ENCODE data around the gene ARFIP2.
"Not testable (repeated sequence)": the region's sequence is repeated elsewhere in the genome, so short reads cannot be mapped to it uniquely, and the experiment has no call there.

The ARFIP2 gene

DNA sequence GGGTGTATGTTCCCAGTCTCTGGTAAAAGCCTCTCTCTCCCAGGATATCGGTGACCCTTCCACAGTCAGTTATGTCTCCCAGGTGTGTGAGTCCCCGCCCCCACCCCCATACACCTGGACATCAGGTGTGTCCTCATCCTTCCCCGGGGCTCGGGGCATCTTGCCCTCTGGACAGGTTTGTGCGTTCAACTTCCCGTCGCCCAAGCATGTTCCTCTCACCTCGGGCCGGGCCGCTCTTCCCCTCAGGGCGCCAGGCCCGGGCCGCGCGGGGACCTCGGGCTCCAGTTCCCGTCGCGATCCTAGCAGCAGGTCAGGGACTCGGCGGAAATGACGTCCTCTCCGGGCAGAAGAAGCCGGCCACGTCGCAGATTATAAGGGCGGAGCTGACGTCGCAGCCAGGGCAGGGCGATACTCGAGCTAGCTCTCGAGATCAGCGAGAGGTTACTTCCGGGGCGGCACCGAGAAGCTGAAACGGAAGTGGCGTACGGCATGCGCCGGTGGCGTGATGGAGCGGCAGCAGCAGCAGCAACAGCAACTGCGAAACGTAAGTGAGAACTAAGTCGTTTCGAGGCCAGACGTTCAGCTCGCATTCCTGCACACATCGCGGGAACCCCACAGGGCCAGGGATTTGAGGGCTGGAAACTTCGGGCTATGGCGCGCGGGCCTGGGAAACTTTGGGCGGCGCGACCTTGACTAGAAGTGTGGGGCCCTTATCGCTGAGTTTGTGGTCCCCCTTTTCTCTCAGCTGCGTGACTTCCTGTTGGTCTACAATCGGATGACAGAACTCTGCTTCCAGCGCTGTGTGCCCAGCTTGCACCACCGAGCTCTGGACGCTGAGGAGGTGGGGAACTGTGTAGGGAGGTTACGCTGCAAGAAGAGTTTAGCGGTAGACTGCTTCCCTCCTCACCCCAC lies at the start of gene ARFIP2, which contains the start of gene TIMM10B:
ARFIP2 (minus strand) TSS at position 320 of the 912 bp plus-strand sequence. CDS start 910 bp downstream, outside the sequence.
TIMM10B (plus strand) TSS at position 490 of the 912 bp plus-strand sequence; CDS start at position 506, 16 bp downstream.
- DNase-seq (ENCODE audit: low spot score): peak; percentile 98

DNA sequence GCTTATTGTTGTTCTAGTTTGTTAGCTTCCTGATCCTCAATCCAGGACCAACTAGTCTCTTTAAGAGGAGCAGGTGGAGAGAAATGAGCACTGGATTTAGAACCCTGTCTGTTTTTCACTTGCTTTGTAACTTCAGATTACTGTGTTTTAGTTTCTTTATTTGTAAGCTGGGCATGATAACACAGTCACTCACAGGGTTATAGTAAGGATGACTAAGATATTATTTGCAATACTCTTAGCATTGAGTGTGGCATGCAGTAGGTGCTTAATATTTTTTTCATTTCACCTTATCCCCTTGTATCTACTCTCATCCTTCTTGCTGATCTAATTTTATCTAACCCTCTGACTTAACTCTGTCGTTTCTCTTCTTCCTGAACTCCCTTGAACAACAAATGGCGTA lies 49.7 kb upstream of the ARFIP2 start:
- DNase-seq (ENCODE audit: low spot score): no peak

DNA sequence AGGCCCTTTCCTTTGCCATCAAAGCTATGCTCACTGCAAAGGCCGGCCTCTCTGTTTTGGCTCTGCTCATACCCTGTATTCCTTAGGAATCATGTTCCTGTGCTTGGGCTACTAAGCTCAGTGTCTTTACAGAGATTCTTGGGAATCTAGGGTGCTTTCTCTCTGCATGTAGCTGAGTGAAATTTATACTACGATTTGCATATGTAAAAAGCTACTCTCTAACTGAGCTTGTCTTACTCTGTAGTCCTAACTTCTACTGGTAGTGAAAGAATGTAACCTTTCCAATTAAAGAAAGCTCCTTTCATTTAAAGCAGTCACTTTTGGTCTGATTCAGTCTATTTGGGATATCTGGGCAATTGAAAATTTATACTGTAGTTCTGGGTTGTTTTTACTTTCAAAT lies 48.1 kb upstream of the ARFIP2 start:
- no peak for DNase-seq (ENCODE audit: low spot score)

GRCh38 chr11:6526411-6527135 lies 45.4 kb upstream of the ARFIP2 start:
- DNase-seq (ENCODE audit: low spot score): no peak

- DNase-seq (ENCODE audit: low spot score): no peak
Observed at GRCh38 chr11:6523253-6523652, 42.1 kb upstream of the ARFIP2 start.

DNA sequence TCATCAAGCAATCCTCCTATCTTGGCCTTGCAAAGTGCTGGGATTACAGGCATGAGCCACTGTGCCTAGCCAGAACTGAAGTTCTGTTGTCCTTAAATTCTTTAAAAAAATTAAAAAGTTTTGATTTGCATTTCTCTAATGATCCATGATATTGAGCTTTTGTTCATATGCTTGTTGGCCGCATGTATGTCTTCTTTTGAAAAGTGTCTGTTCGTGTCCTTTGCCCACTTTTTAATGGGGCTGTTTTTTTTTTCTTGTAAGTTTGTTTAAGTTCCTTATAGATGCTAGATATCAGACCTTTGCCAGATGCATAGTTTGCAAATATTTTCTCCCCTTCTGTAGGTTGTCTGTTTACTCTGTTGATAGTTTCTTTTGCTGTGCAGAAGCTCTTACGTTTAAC lies 40.8 kb upstream of the ARFIP2 start:
- DNase-seq (ENCODE audit: low spot score): not testable (repeated sequence)

DNA sequence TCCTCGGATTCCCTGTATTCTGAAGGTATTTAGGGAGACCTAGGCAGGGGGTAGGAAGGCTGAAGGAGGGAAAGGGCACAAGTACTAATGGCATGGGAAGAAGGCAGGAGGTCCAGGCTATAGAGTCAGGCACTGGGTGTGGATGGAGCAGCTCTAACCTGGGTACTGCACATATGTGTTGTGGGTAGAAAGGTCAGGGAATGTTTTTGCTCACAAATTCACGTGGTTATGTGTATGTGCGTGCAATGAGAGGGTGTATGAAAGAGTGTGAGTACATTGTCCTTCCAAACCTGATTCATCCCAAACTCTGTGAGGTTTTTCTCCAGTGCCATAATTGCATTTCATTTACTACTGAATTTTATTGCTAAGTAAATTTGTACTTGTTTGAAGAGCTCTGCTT lies 39.1 kb upstream of the ARFIP2 start:
- no peak for DNase-seq (ENCODE audit: low spot score)

DNA sequence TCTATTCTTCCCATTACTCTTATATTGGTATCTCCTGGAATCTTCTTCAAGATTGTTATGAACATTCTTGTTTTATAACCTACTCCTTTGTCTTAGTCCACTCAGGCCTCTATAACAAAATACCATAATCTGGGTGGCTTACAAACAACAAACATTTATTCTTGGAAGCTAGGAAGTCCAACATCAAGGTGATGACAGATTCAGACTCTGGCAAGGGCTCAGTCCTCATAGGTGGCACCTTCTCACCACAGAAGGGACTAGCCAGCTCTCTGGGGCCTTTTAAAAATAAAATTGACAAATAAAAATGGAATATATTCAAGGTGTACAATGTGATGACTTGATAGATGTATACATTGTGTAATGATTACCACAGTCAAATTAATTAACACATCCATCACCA lies 35.7 kb upstream of the ARFIP2 start:
- DNase-seq (ENCODE audit: low spot score): no peak

DNA sequence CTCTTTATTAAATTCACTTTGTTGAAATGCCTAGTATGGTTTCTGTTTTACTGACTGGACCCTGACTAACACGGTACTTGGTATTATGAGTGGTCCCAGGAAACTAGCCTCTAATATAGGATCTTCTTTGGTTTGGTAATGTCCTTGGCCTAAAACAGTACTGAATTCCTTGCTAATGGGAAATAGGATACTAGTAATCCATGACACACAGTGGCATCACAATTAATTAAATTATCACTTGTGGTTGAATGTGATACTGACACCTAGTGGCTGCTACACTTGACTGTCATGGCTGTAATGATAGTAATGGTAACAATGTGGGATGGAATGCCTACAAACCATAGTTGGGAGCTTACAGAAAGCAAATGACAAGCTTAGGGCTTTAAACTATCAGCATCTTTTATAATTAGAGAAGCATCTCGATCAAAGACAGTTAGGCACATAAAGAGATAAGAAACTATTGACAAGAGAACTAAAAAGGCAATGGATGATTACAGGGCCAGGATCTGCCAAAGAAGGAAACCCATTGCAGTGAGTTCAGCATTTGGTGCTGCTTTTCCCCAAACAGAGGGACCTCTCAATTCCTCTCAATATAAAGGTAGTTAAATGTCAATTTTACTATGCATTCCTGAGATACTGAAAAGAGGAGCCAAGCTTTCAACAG lies 24.6 kb upstream of the ARFIP2 start:
- DNase-seq (ENCODE audit: low spot score): peak; percentile 75

DNA sequence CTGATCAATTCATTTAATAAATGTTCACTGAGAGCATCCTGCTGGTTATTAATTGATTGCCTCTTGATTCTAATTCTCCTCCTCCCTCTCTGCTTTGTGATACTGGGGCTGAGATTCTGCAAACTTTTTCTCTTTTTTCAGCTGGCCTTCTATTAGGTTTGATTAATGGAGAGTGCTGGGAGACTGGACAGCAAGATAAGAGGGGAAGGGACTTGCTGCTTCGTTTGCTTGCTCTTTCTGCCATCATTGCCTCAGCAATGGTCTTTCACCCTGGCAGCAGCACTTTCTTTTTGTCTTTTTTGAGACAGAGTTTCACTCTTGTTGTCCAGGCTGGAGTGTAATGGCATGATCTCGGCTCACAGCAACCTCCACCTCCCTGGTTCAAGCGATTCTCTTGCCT lies 23.0 kb upstream of the ARFIP2 start:
- no peak for DNase-seq (ENCODE audit: low spot score)

DNA sequence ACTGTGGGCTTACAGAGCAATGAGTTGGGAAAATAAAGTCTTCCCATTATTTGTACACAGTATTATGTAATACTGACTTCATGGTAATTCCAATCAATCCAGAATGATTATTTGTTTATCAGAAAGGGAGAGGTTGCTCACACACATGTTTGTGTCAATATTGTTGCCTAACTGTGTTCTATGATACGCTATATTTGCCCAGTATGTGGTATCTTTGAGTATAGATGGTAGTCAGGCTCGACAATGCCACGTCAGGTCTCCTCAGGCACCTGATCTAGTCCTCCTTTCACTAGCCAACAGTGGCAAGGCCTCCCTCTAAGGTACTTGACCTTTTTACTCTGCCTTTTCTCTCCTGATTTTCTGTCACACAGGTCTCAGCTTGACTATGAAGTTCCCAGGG lies 21.3 kb upstream of the ARFIP2 start:
- DNase-seq (ENCODE audit: low spot score): no peak

DNA sequence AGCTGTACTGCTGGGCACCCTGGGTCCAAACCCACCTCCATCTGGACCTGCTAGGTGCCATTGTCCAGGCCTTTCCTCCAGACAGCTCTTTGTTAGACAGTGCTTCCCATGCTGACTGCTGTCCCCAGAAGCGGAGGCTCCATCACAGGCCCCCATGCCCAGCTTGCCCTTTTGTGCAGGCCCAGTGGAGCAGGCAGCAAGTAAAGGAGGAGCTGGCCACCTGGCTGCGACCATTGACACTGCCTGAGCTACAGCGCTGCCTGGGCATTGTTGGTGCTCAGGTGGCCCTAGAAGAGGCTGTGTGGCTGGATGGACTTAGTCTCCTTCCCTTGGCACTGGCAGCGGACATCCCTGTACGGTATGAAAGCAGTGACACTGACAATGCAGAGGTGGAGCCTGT lies 17.4 kb upstream of the ARFIP2 start:
- DNase-seq (ENCODE audit: low spot score): no peak

- DNase-seq (ENCODE audit: low spot score): no peak
Observed at GRCh38 chr11:6498121-6498520, 17.0 kb upstream of the ARFIP2 start.

DNA sequence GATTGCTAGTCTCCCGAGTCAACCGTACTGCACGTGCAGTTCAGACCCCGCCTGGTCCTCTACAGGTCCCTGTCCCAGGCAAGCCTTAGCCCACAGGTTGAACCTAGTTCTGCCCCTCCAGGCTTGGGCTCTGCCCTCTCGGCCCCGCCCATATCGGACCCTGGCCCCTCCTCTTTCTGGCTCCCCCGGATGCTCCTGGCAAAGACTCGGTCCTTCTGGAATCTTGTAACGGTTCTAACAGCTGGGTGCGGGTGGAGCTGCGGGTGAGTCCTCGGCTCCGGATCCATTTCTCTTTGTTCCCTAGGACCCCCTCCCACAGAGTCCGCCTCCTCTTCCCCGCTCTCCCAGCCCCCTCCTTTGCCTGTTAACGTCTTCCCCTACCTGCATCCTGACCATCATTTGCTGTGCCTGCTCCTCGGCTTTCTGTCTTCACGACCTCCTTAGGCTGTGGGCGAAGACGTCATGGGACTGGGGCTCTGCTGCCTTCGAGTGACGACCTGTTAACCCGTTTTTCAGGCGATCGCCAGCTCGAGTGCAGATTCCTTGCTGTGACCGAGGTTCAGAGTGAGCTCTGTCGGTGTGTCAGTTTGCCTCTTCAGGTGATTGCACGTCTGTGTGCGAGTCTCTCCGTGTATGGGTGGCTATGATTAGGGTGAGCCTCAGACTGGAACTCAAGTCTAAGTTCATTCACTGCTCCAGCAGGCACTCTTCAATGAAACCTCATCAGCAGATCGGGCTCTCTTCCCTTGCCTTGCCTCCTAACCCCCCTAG lies 16.1 kb upstream of the ARFIP2 start, which contains the start of gene DNHD1:
DNHD1 (plus strand) TSS at position 212 of the 771 bp plus-strand sequence. CDS start 936 bp downstream, outside the sequence.
- DNase-seq (ENCODE audit: low spot score): no peak

DNA sequence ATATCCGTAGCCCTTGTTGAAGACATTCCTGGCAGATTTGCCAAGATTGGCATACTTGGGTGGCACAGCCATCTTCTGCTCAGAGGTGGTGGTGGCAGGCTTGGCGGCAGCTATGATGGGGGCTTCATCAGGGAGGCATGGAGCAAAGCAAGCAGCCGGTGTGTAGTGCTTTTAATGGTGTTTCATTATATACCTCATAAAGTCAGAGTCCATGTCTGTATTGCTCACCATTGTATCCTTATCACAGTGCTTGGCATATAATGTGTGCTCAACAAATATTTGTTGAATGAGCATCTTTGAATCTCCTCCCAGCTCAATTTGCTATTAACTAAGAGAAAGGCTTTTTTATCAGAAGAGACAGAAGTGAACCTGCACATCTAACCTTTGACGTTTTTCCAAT lies 8.2 kb upstream of the ARFIP2 start:
- no peak for DNase-seq (ENCODE audit: low spot score)

DNA sequence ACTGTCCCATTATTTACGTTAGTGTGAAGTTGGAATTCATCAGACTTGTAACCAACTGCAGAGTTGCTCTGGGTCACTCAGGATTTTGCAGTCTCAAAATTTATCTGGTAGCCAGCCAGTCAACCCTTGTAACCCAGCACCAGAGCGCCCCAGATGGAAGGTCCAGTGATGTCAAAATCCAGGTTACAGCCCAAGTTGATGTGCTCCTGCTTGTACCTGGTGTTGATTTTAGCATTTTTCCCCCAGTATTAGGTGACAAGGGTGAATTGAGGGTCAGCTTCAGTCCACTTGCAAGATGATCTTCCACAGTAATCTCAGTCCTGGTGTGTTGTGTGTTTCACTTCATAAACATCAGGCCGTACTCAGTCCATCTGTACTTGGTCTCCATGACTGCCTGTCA lies 7.7 kb upstream of the ARFIP2 start:
- no peak for DNase-seq (ENCODE audit: low spot score)

- DNase-seq (ENCODE audit: low spot score): no peak
Observed at GRCh38 chr11:6488342-6488741, 7.2 kb upstream of the ARFIP2 start.

GRCh38 chr11:6486938-6487337 lies 5.8 kb upstream of the ARFIP2 start:
- no peak for DNase-seq (ENCODE audit: low spot score)

DNA sequence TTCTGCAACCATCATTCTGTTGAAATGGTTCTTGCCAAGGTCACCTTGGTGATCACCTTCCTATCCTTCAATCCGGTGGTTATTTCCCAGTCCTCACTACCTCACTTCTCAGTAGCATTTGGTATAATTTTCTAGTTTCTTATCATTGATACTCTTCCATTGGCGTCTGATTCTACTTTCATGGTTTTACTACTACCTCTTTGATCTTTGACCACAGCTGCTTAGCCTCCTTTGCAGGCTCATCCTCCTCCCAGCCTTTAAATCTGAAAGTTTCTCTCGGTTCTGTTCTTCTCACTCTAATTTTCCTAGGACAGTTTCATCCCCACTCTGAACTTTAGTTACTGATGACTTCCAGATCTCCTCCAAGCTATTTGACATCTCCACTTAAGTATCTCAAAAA lies 5.1 kb upstream of the ARFIP2 start:
- DNase-seq (ENCODE audit: low spot score): no peak

- DNase-seq (ENCODE audit: low spot score): no peak
Observed at GRCh38 chr11:6485661-6486060, 4.5 kb upstream of the ARFIP2 start.

DNA sequence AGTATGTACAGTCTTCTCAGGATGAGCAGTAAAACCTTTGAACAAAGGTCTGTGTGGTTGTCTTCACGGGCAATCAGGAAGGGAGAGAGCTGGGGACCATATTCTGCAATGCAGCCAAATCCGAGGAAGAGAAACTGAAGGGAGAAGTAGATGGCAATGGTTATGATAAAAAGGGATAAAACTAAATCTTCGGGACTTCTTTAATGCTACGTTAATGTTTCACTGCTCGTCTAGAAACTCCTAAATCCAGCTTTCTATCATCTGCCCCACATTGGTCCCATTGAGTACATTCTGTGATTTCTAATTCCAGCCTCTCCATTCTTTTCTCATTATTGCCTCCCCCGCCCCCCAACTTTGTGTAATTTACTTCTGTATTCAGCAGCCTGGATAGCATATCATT lies 1.9 kb upstream of the ARFIP2 start:
- DNase-seq (ENCODE audit: low spot score): no peak

DNA sequence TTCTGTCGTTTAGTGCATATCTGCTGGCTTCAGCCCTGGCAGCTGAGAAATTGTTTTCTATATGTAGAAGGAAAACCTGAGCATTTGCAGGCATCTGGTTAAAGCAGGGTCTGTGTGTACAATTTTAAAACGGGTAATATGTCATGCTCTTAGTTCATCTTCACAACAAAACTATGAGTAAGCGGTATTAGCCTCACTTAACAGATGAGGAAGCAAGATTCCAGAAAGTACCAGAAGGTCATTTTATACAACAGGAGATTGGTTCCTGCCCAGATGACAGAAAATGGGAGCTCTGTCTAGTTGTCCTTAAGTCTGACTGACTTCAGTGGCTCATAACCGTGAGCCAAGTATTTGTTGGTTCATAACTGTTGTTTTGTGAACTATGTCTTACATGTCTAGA lies 1.3 kb upstream of the ARFIP2 start:
- no peak for DNase-seq (ENCODE audit: low spot score)
